HEK293 (cell line): Measurements from ENCODE around the gene LAIR2.
"Not testable (repeated sequence)": the region's sequence is repeated elsewhere in the genome, so short reads cannot be mapped to it uniquely, and the experiment has no call there.

Experiments
- CTCF ChIA-PET: fragments of 350-600 bp; formaldehyde crosslinking; extraction: SDS; loops from one replicate; lab custom pipeline; 2021; ENCODE audit warnings: antibody characterized with exemption; lab: Yijun Ruan, JAX
- POLR2A ChIA-PET: fragments of 300-600 bp; formaldehyde crosslinking; extraction: SDS; loops from one replicate; lab custom pipeline; 2020; ENCODE audit warnings: antibody characterized with exemption, inconsistent platforms; lab: Yijun Ruan, JAX
- H3K27ac ChIP-seq: fragments of 200-500 bp; sonication (Bioruptor generic); 2 replicates; pipeline ENCODE4 v1.5.1; 2014; ENCODE audit warnings: low read depth, low read length, control low read depth, inconsistent platforms; ENCODE audit errors: extremely low read depth
- H3K36me3 ChIP-seq, 2 experiments: fragments of 200-500 bp in 1 of 2; sonication (Bioruptor generic) in 1 of 2; 1 replicate in 1 of 2; 2 replicates in 1 of 2; pipeline ENCODE4 v1.5.1; 2014 to 2017; ENCODE audit warnings: inconsistent platforms in 2 of 2, low read length in 2 of 2; ENCODE audit not compliant: control insufficient read depth in 2 of 2, insufficient read depth in 1 of 2
- H3K4me1 ChIP-seq: fragments of 200-500 bp; sonication (Bioruptor generic); 2 replicates; pipeline ENCODE4 v1.5.1; 2014; ENCODE audit warnings: mild to moderate bottlenecking, low read length, inconsistent platforms; ENCODE audit not compliant: control insufficient read depth, insufficient read depth
- H3K4me3 ChIP-seq: 2 replicates; pipeline ENCODE4 v1.5.1; 2011; ENCODE audit warnings: low read depth, mild to moderate bottlenecking, control low read depth, low read length, moderate library complexity
- H3K9me3 ChIP-seq: fragments of 200-500 bp; sonication (Bioruptor generic); 2 replicates; pipeline ENCODE4 v1.5.1; 2014; ENCODE audit warnings: low read depth, low read length, inconsistent platforms; ENCODE audit not compliant: control insufficient read depth, insufficient read depth
- INSM2 ChIP-seq: fragments of 450-650 bp; formaldehyde crosslinking; IDR thresholded peaks from 2 replicates; pipeline ENCODE4 v1.5.1; 2016; ENCODE audit warnings: missing biosample characterization, missing genetic modification characterization
- KLF8 ChIP-seq: fragments of 450-650 bp; formaldehyde crosslinking; IDR thresholded peaks from 2 replicates; pipeline ENCODE4 v1.5.1; 2016; ENCODE audit warnings: missing biosample characterization, missing genetic modification characterization
- KLF9 ChIP-seq: fragments of 450-650 bp; formaldehyde crosslinking; IDR thresholded peaks from 2 replicates; pipeline ENCODE4 v1.5.1; 2016; ENCODE audit warnings: missing biosample characterization, missing genetic modification characterization, low read depth
- ZBTB20 ChIP-seq: fragments of 450-650 bp; formaldehyde crosslinking; IDR thresholded peaks from 2 replicates; pipeline ENCODE4 v1.5.1; 2016; ENCODE audit warnings: missing biosample characterization, missing genetic modification characterization
- ZBTB21 ChIP-seq: fragments of 450-650 bp; formaldehyde crosslinking; IDR thresholded peaks from 2 replicates; pipeline ENCODE4 v1.5.1; 2017; ENCODE audit warnings: missing biosample characterization, missing genetic modification characterization
- ZFP3 ChIP-seq: fragments of 450-650 bp; formaldehyde crosslinking; IDR thresholded peaks from 2 replicates; pipeline ENCODE4 v1.5.1; 2016; ENCODE audit warnings: low read depth, missing biosample characterization, missing genetic modification characterization
- ZNF239 ChIP-seq: fragments of 450-650 bp; formaldehyde crosslinking; IDR thresholded peaks from 2 replicates; pipeline ENCODE4 v1.5.1; 2016; ENCODE audit warnings: missing biosample characterization, missing genetic modification characterization
- ZNF404 ChIP-seq: fragments of 450-650 bp; formaldehyde crosslinking; IDR thresholded peaks from 2 replicates; pipeline ENCODE4 v1.5.1; 2017; ENCODE audit warnings: missing biosample characterization, missing genetic modification characterization
- ZNF416 ChIP-seq: fragments of 450-650 bp; formaldehyde crosslinking; IDR thresholded peaks from 2 replicates; pipeline ENCODE4 v1.5.1; 2016; ENCODE audit warnings: missing biosample characterization, missing genetic modification characterization
- ZNF623 ChIP-seq: fragments of 450-650 bp; formaldehyde crosslinking; IDR thresholded peaks from 2 replicates; pipeline ENCODE4 v1.5.1; 2016; ENCODE audit warnings: missing biosample characterization, missing genetic modification characterization
- ZNF658 ChIP-seq: fragments of 450-650 bp; formaldehyde crosslinking; IDR thresholded peaks from 2 replicates; pipeline ENCODE4; 2016; ENCODE audit warnings: missing biosample characterization, missing genetic modification characterization

Gene LAIR2

GRCh38 chr19:54493056-54493455 lies 9.6 kb upstream of the LAIR2 start:
- CTCF ChIA-PET, H3K36me3 ChIP-seq, POLR2A ChIA-PET, H3K4me3 ChIP-seq, H3K4me1 ChIP-seq, H3K27ac ChIP-seq, H3K9me3 ChIP-seq: not testable (repeated sequence)

- H3K4me1 ChIP-seq: no peaks in the 10 kb centered on the region
- H3K9me3 ChIP-seq: no peaks in the 10 kb centered on the region
- ChIA-PET CTCF (no interaction called here), POLR2A (no interaction called here)
- no peak overlapping the region for H3K27ac ChIP-seq
- no peaks in the 10 kb centered on the region for H3K36me3 ChIP-seq
- no peak for TF ChIP-seq ZNF658 (tag by site-specific recombination)
- TF ChIP-seq KLF8: no peak
- no peak overlapping the region for H3K4me3 ChIP-seq
Measured at GRCh38 chr19:54493967-54494585, 8.6 kb upstream of the LAIR2 start.

- ChIA-PET POLR2A (interaction anchor here (0.6 kb wide), 1 partner anchor 1037 kb away, joined by 10 read pairs; no protein-coding TSS in a partner anchor), CTCF (interaction anchor here (1.2 to 1.8 kb wide), 3 partner anchors 13 to 17 kb away, joined by 6 to 7 read pairs (median 7); no protein-coding TSS in a partner anchor)
- H3K27ac ChIP-seq, H3K36me3 ChIP-seq, H3K4me1 ChIP-seq, H3K9me3 ChIP-seq, H3K4me3 ChIP-seq: not testable (repeated sequence)
Measured at GRCh38 chr19:54495284-54495683, 7.3 kb upstream of the LAIR2 start.

GRCh38 chr19:54497747-54498450 lies 4.7 kb upstream of the LAIR2 start:
- H3K36me3 ChIP-seq, H3K9me3 ChIP-seq, H3K27ac ChIP-seq, H3K4me1 ChIP-seq, H3K4me3 ChIP-seq, CTCF ChIA-PET, POLR2A ChIA-PET: not testable (repeated sequence)

GRCh38 chr19:54498451-54498772 lies 4.2 kb upstream of the LAIR2 start:
- H3K27ac ChIP-seq, H3K36me3 ChIP-seq, H3K4me1 ChIP-seq, H3K9me3 ChIP-seq, H3K4me3 ChIP-seq, POLR2A ChIA-PET: not testable (repeated sequence)
- CTCF ChIA-PET: interaction anchor here (0.6 kb wide), 1 partner anchor 686 kb away, joined by 3 read pairs; no protein-coding TSS in a partner anchor

GRCh38 chr19:54505542-54505941 lies 2.9 kb downstream of the LAIR2 start:
- H3K9me3 ChIP-seq, H3K4me1 ChIP-seq, H3K36me3 ChIP-seq, H3K4me3 ChIP-seq, H3K27ac ChIP-seq, POLR2A ChIA-PET: not testable (repeated sequence)
- CTCF ChIA-PET: interaction anchor here (0.6 kb wide), 1 partner anchor 170 kb away, joined by 7 read pairs; no protein-coding TSS in a partner anchor

- POLR2A ChIA-PET: no interaction called here
- H3K27ac ChIP-seq: no peak overlapping the region
- no peaks in the 10 kb centered on the region for H3K36me3 ChIP-seq
- CTCF ChIA-PET: interaction anchor here (1.0 to 1.2 kb wide), 2 partner anchors 25 to 148 kb away, joined by 3 to 4 read pairs; no protein-coding TSS in a partner anchor
- no peak overlapping the region for H3K4me3 ChIP-seq
- no peaks in the 10 kb centered on the region for H3K4me1 ChIP-seq
- no peaks in the 10 kb centered on the region for H3K9me3 ChIP-seq
- no peak for TF ChIP-seq ZNF239 (tag by site-specific recombination)
- TF ChIP-seq ZFP3 (tag by site-specific recombination): no peak
- TF ChIP-seq ZNF623: no peak
- TF ChIP-seq ZNF404: no peak
- TF ChIP-seq KLF9: no peak
- no peak for TF ChIP-seq ZBTB21 (tag by site-specific recombination)
- no peak for TF ChIP-seq INSM2
- no peak for TF ChIP-seq ZNF416 (tag by site-specific recombination)
- TF ChIP-seq ZBTB20 (tag by site-specific recombination): no peak
Measured at GRCh38 chr19:54506079-54506478, 3.4 kb downstream of the LAIR2 start.

GRCh38 chr19:54507038-54507717 lies 4.5 kb downstream of the LAIR2 start:
- H3K27ac ChIP-seq, H3K4me3 ChIP-seq, H3K36me3 ChIP-seq, H3K4me1 ChIP-seq, H3K9me3 ChIP-seq, POLR2A ChIA-PET: not testable (repeated sequence)
- CTCF ChIA-PET: interaction anchor here (1.0 to 1.2 kb wide), 2 partner anchors 26 to 147 kb away, joined by 3 to 4 read pairs; no protein-coding TSS in a partner anchor
